IMR-90 (cell line): ENCODE data around the gene C17orf107. TPM values are rescaled to one million over a fixed set of nuclear protein-coding genes. Genes with fewer than 3 reads are reported as not detected.

Experiments used
- ATAC-seq: fragments of 200-7000 bp; cut with Tn5 transposase; 2 replicates; pipeline ENCODE4 v1.9.1; 2020; ENCODE audit warnings: low read depth, mild to moderate bottlenecking, moderate library complexity
- BruUV-seq: library from RNA; stranded (reverse); fragments of 400-500 nt; replicated peaks from 2 replicates; lab custom pipeline; 2021; lab: Mats Ljungman, UMichigan
- CTCF ChIA-PET: fragments of 300-600 bp; formaldehyde crosslinking; extraction: SDS; loops from one replicate; lab custom pipeline; 2021; ENCODE audit warnings: antibody characterized with exemption; lab: Yijun Ruan, JAX
- POLR2A ChIA-PET: fragments of 300-600 bp; sonication (Branson Sonifier 250); formaldehyde crosslinking; loops from one replicate; lab custom pipeline; 2022; ENCODE audit warnings: antibody characterized with exemption; ENCODE audit not compliant: unreplicated experiment; lab: Charles Lee
- DNase-seq: peaks from one replicate; pipeline ENCODE4 v3.0.0; 2013
- H2AFZ ChIP-seq: replicated peaks from 2 replicates; pipeline ENCODE3; 2013; ENCODE audit warnings: low read length, mild to moderate bottlenecking; ENCODE audit not compliant: poor library complexity
- H2AK5ac ChIP-seq: 2 replicates; pipeline ENCODE4 v1.6.1; 2013; ENCODE audit warnings: low read depth, low read length, inconsistent platforms
- H2AK9ac ChIP-seq: replicated peaks from 2 replicates; pipeline ENCODE3; 2013; ENCODE audit warnings: mild to moderate bottlenecking, low read depth, low read length, moderate library complexity; ENCODE audit not compliant: poor library complexity
- H2BK120ac ChIP-seq: 2 replicates; pipeline ENCODE4 v1.6.1; 2013; ENCODE audit warnings: low read depth, low read length, inconsistent platforms
- H2BK15ac ChIP-seq: 3 replicates; pipeline ENCODE4 v1.6.1; 2013; ENCODE audit warnings: low read depth, low read length, inconsistent platforms
- H2BK20ac ChIP-seq: 2 replicates; pipeline ENCODE4 v1.6.1; 2013; ENCODE audit warnings: low read depth, mild to moderate bottlenecking, inconsistent platforms, low read length, moderate library complexity
- H2BK5ac ChIP-seq: 2 replicates; pipeline ENCODE4 v1.6.1; 2013; ENCODE audit warnings: mild to moderate bottlenecking, low read depth, low read length, inconsistent platforms; ENCODE audit not compliant: poor library complexity, severe bottlenecking
- H3K14ac ChIP-seq: replicated peaks from 2 replicates; pipeline ENCODE4 v1.6.1; 2013; ENCODE audit warnings: low read depth, low read length, inconsistent platforms
- H3K18ac ChIP-seq: 2 replicates; pipeline ENCODE4 v1.6.1; 2013; ENCODE audit warnings: low read depth, low read length, control low read depth
- H3K23ac ChIP-seq: 2 replicates; pipeline ENCODE4 v1.6.1; 2013; ENCODE audit warnings: low read depth, low read length, inconsistent platforms
- H3K27ac ChIP-seq: 2 replicates; pipeline ENCODE4 v1.5.1; 2013; ENCODE audit warnings: mild to moderate bottlenecking, control low read depth, low read length; ENCODE audit not compliant: insufficient read depth
- H3K27me3 ChIP-seq: 2 replicates; pipeline ENCODE4 v1.6.1; 2013; ENCODE audit warnings: low read length; ENCODE audit not compliant: control insufficient read depth, insufficient read depth
- H3K36me3 ChIP-seq: 2 replicates; pipeline ENCODE4 v1.6.1; 2013; ENCODE audit warnings: low read length, mixed read lengths; ENCODE audit not compliant: control insufficient read depth, insufficient read depth
- H3K4ac ChIP-seq: 2 replicates; pipeline ENCODE4 v1.6.1; 2013; ENCODE audit warnings: low read depth, low read length, inconsistent platforms
- H3K4me1 ChIP-seq: 2 replicates; pipeline ENCODE4 v1.6.1; 2013; ENCODE audit warnings: low read length, mixed read lengths; ENCODE audit not compliant: control insufficient read depth, insufficient read depth
- H3K4me2 ChIP-seq: 2 replicates; pipeline ENCODE4 v1.6.1; 2013; ENCODE audit warnings: low read depth, mild to moderate bottlenecking, control low read depth, low read length, moderate library complexity
- H3K4me3 ChIP-seq: 2 replicates; pipeline ENCODE4 v1.5.1; 2013; ENCODE audit warnings: low read depth, mild to moderate bottlenecking, control low read depth, low read length, moderate library complexity; ENCODE audit not compliant: insufficient read depth
- H3K56ac ChIP-seq: 2 replicates; pipeline ENCODE4 v1.6.1; 2013; ENCODE audit warnings: low read length, inconsistent platforms; ENCODE audit not compliant: insufficient read depth; ENCODE audit errors: extremely low read depth
- H3K79me1 ChIP-seq, 2 experiments: 2 replicates each; pipeline ENCODE4 v1.6.1; 2013; ENCODE audit warnings: low read length in 2 of 2, inconsistent platforms in 1 of 2, low read depth in 1 of 2
- H3K9ac ChIP-seq: 2 replicates; pipeline ENCODE4 v1.6.1; 2013; ENCODE audit warnings: low read depth, low read length, control low read depth
- H3K9me1 ChIP-seq: 2 replicates; pipeline ENCODE4 v1.6.1; 2013; ENCODE audit warnings: low read length, inconsistent platforms; ENCODE audit not compliant: insufficient read depth
- H3K9me3 ChIP-seq: 2 replicates; pipeline ENCODE4 v1.6.1; 2013; ENCODE audit warnings: low read length; ENCODE audit not compliant: control insufficient read depth, insufficient read depth
- H4K20me1 ChIP-seq: 2 replicates; pipeline ENCODE4 v1.6.1; 2013; ENCODE audit warnings: low read length, inconsistent platforms; ENCODE audit not compliant: insufficient read depth
- H4K5ac ChIP-seq: 2 replicates; pipeline ENCODE4 v1.6.1; 2013; ENCODE audit warnings: mild to moderate bottlenecking, low read depth, low read length, control low read depth
- H4K8ac ChIP-seq, 2 experiments: 2 replicates each; pipeline ENCODE4 v1.6.1; 2013; ENCODE audit warnings: low read depth in 2 of 2, low read length in 2 of 2, control low read depth in 1 of 2, inconsistent platforms in 1 of 2
- H4K91ac ChIP-seq: 2 replicates; pipeline ENCODE4 v1.6.1; 2013; ENCODE audit warnings: low read depth, low read length, inconsistent platforms; ENCODE audit not compliant: insufficient read depth
- BHLHE40 ChIP-seq: fragments of 150-350 bp; IDR thresholded peaks from 2 replicates; pipeline ENCODE4 v1.6.1; 2016; ENCODE audit warnings: mild to moderate bottlenecking, low read depth, low read length
- CEBPB ChIP-seq: IDR thresholded peaks from 2 replicates; pipeline ENCODE4 v1.6.1; 2012; ENCODE audit warnings: low read depth, low read length, improper control_type of control experiment
- CHD1 ChIP-seq: IDR thresholded peaks from 2 replicates; pipeline ENCODE4 v1.6.1; 2012; ENCODE audit warnings: low read depth, low read length, improper control_type of control experiment
- CTCF ChIP-seq: conservative IDR thresholded peaks from 2 replicates; pipeline ENCODE4 v1.5.1; 2012; ENCODE audit warnings: mild to moderate bottlenecking, low read depth, low read length, improper control_type of control experiment
- FOS ChIP-seq: fragments of 150-350 bp; IDR thresholded peaks from 2 replicates; pipeline ENCODE4 v1.6.1; 2016; ENCODE audit warnings: low read depth, low read length
- MAFK ChIP-seq: IDR thresholded peaks from 2 replicates; pipeline ENCODE4 v1.6.1; 2012; ENCODE audit warnings: low read depth, low read length, improper control_type of control experiment
- MAZ ChIP-seq: IDR thresholded peaks from 2 replicates; pipeline ENCODE4 v1.6.1; 2012; ENCODE audit warnings: low read depth, mild to moderate bottlenecking, low read length, improper control_type of control experiment, moderate library complexity, borderline replicate concordance
- MXI1 ChIP-seq: IDR thresholded peaks from 2 replicates; pipeline ENCODE4 v1.6.1; 2012; ENCODE audit warnings: low read depth, mild to moderate bottlenecking, low read length, moderate library complexity, borderline replicate concordance
- NFE2L2 ChIP-seq: fragments of 150-350 bp; IDR thresholded peaks from 2 replicates; pipeline ENCODE4 v1.6.1; 2016; ENCODE audit warnings: low read depth, mild to moderate bottlenecking, low read length
- POLR2A ChIP-seq: IDR thresholded peaks from 2 replicates; pipeline ENCODE4 v1.6.1; 2012; ENCODE audit warnings: mild to moderate bottlenecking, low read depth, low read length
- RCOR1 ChIP-seq: IDR thresholded peaks from 2 replicates; pipeline ENCODE4 v1.6.1; 2012; ENCODE audit warnings: mild to moderate bottlenecking, low read length, improper control_type of control experiment; ENCODE audit not compliant: insufficient replicate concordance
- WGBS, 2 experiments: methylation state at CpG; one replicate each; pipeline versions ENCODE4 v1.1.5 to v1.1.7; 2013; ENCODE audit warnings: missing lambda C conversion rate in 2 of 2; ENCODE audit not compliant: insufficient read length in 1 of 2; ENCODE audit errors: extremely low coverage in 2 of 2; 5-methylcytosine and 5-hydroxymethylcytosine counted together
- dilution Hi-C: fragments of 300-500 bp; cut with HindIII; formaldehyde crosslinking; loops from one replicate; pipeline ENCODE4 v1.14.3; 2018; ENCODE audit warnings: low sequenced_read_pairs; ENCODE audit not compliant: unreplicated experiment
- in situ Hi-C: fragments of 300-500 bp; cut with MboI; formaldehyde crosslinking; loops from 3 replicates; pipeline ENCODE4 v1.14.3; 2019; ENCODE audit warnings: low sequenced_read_pairs, inconsistent platforms, mixed read lengths
- intact Hi-C: fragments of 100-400 bp; cut with micrococcal nuclease; formaldehyde crosslinking; loops from 2 replicates; pipeline ENCODE4 v1.10.0; 2022
- polyA plus RNA-seq, 3 experiments: library from polyadenylated mRNA; depleted of rRNA; stranded (reverse); fragments of >200 nt; gene quantifications; 2 replicates each; pipeline ENCODE4 v1.2.3, GENCODE V29; 2012; ENCODE audit warnings: low replicate concordance in 1 of 3
- total RNA-seq: library from RNA; depleted of rRNA; stranded (reverse); fragments of >200 nt; gene quantifications from 2 replicates; pipeline ENCODE4 v1.2.3, GENCODE V29; 2012
- TF ChIP-seq, protein P1 (sequence below): fragments of 150-350 bp; IDR thresholded peaks from 2 replicates; pipeline ENCODE4 v1.6.1; 2016; ENCODE audit warnings: low read depth, mild to moderate bottlenecking, low read length, moderate library complexity, borderline replicate concordance

C17orf107 gene
- total and polyA plus RNA-seq, 2 of the 4 experiments (the other 2 are of a cell fraction) = 0.54 to 0.82 TPM

DNA sequence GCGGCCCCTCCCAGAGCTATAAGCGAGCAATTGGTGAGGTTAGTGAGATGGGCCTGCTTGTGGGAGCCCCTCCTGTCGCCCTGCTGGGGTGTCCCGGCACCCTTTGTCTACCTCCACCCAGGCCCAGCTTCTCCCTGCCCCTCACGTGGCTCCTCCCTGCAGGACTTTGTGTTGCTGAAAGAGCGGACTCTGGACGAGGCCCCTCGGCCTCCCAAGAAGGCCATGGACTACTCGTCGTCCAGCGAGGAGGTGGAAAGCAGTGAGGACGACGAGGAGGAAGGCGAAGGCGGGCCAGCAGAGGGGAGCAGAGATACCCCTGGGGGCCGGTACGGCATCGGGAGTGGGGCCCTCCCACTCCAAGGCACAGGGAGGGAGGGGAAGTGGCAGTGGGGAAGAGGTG lies 6.1 kb upstream of the C17orf107 start:
- WGBS, 2 experiments = no CpG with 5 or more reads among the region's 18 CpGs
- no peaks in the 10 kb centered on the region for H3K9me3 ChIP-seq
- no peak overlapping the region for H2BK20ac ChIP-seq
- H2AK5ac ChIP-seq = no peak overlapping the region
- no peak overlapping the region for H3K4me2 ChIP-seq
- POLR2A ChIA-PET = no interaction called here
- H3K9me1 ChIP-seq = no peaks in the 10 kb centered on the region
- H2AFZ ChIP-seq = no peak overlapping the region
- H3K18ac ChIP-seq = no peak overlapping the region
- dilution Hi-C loops = no loop called here
- H3K4ac ChIP-seq = no peak overlapping the region
- H4K91ac ChIP-seq = no peak overlapping the region
- in situ Hi-C loops = no loop called here
- no peak overlapping the region for H2BK5ac ChIP-seq
- BruUV-seq = no TSS peak
- H3K27me3 ChIP-seq = no peaks in the 10 kb centered on the region
- H2BK15ac ChIP-seq = no peak overlapping the region
- H4K5ac ChIP-seq = no peak overlapping the region
- H2AK9ac ChIP-seq = no peak overlapping the region
- no peak overlapping the region for H4K8ac ChIP-seq
- H3K36me3 ChIP-seq = peaks cover 61% of the 10 kb centered on the region
- no peaks in the 10 kb centered on the region for H3K79me1 ChIP-seq
- no peak overlapping the region for H3K23ac ChIP-seq
- no peak for DNase-seq
- TF ChIP-seq CTCF (no peak), MXI1 (no peak), FOS (no peak), RCOR1 (no peak), MAZ (no peak), NFE2L2 (no peak), BHLHE40 (no peak), MAFK (no peak), POLR2A (no peak), CHD1 (no peak), CEBPB (no peak)
- TF ChIP-seq, protein P1, sequence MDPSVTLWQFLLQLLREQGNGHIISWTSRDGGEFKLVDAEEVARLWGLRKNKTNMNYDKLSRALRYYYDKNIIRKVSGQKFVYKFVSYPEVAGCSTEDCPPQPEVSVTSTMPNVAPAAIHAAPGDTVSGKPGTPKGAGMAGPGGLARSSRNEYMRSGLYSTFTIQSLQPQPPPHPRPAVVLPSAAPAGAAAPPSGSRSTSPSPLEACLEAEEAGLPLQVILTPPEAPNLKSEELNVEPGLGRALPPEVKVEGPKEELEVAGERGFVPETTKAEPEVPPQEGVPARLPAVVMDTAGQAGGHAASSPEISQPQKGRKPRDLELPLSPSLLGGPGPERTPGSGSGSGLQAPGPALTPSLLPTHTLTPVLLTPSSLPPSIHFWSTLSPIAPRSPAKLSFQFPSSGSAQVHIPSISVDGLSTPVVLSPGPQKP = no peak
- H3K4me1 ChIP-seq = no peaks in the 10 kb centered on the region
- H3K14ac ChIP-seq = no peak overlapping the region
- CTCF ChIA-PET = no interaction called here
- ATAC-seq = no peak
- intact Hi-C loops = no loop called here
- H3K9ac ChIP-seq = no peak overlapping the region
- H4K20me1 ChIP-seq = peaks cover 8% of the 10 kb centered on the region; the same call in 1 of the 2 replicates
- no peak overlapping the region for H3K27ac ChIP-seq
- H3K4me3 ChIP-seq = no peak overlapping the region
- no peak overlapping the region for H3K56ac ChIP-seq
- H2BK120ac ChIP-seq = no peak overlapping the region
